ENCODE results near the gene LEP.

LEP gene

DNA sequence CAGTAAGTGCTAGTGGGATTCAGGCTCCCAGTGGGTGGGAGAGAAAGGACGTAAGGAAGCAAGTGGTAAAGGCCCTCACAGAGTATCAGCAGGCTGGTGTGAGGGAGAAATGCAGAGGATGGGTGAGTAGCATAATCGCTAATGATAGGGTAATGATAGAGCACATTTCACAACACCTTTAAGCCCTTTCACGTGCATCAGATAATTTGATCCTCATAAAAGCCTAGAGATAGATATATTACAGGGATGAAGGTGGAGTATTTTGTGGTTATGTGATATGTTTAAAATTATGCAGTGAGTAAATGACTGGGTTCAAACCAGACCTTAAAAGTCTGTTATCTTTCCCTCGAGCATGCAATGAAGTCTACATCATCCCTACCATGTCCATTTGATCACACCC lies 10.3 kb downstream of the LEP start:
- no peak for DNase-seq

GRCh38 chr7:128253701-128254100 lies 12.6 kb downstream of the LEP start:
- no peak for DNase-seq

- DNase-seq, result no peak
These were observed 13.4 kb downstream of the LEP start for GRCh38 chr7:128254470-128254869.

DNA sequence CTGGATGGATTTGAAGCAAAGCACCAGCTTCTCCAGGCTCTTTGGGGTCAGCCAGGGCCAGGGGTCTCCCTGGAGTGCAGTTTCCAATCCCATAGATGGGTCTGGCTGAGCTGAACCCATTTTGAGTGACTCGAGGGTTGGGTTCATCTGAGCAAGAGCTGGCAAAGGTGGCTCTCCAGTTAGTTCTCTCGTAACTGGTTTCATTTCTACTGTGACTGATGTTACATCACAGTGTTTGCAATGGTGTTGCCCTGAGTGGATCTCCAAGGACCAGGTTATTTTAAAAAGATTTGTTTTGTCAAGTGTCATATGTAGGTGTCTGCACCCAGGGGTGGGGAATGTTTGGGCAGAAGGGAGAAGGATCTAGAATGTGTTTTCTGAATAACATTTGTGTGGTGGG lies 14.2 kb downstream of the LEP start:
- no peak for DNase-seq

DNA sequence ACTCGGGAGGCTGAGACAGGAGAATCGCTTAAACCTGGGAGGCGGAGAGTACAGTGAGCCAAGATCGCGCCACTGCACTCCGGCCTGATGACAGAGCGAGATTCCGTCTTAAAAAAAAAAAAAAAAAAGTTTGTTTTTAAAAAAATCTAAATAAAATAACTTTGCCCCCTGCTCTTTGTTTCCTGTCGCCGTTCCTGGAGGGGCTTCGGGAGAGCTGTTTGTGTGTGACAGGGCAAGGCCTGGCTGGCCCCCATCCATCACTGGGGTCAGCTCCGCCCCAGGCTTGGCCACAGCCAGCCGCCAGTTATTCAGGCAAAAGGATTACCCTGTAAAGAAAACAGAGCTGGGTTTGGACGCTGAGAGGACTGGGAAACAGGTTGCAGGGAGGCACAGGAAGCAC lies 16.4 kb downstream of the LEP start:
- DNase-seq, result no peak

GRCh38 chr7:128259131-128260061 lies 18.3 kb downstream of the LEP start:
- DNase-seq, result no peak

DNA sequence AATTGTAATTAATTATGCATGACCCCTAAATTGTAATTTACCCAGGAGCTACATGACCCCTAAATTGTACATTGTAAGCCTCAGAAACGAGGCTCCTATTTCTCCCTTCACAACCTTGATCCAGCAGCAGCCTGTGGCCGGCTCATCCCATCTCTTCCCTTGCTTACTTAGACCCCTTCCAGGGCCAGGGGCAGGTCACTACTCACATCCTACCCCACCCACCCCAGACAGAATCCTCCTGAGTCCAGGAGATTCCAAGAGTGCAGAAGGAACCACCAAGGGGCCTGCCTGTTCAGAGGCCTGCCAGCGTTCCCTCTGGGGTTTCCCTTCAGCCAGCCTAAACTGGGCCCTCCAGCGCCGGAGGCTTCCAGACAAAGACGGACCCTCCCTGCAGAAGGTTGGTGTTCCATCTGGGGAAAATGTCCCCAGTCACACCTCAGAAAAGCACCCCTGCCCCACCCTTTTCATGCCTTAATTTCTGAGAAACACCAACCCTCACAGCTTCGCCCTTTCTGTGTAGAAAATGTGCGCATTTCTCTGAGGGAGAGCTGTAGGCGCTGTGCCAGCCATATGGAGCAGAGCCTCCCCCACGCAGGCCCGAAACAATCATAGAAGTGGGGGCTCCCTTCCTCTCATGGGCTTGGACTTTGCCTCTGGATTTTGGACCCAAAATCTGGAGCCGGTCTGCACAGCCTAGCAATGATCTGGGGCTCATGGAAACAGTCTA lies 19.2 kb downstream of the LEP start:
- DNase-seq, result no peak

GRCh38 chr7:128262273-128263028 lies 21.4 kb downstream of the LEP start:
- DNase-seq, result no peak

GRCh38 chr7:128263420-128263819 lies 22.3 kb downstream of the LEP start:
- no peak for DNase-seq

DNA sequence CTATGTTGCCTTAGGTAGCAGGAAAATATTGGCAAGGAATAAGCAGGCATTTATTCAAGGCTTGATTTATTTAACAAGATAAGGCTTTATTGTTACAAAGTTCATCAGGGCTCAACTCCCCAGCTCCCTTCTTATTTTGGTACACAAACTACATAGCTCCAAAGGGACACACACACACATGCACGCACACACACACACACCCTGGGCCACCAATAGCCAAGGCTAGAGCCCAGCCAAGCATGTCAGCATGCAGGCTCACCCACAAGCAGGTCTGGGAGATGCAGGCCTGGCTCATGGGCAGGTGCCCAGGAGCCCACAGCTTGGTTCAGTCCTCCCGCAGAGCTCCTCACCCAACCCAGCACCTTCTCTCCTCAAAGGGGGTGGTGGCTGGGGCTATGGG lies 23.4 kb downstream of the LEP start:
- no peak for DNase-seq

GRCh38 chr7:128265156-128265905 lies 24.3 kb downstream of the LEP start:
- no peak for DNase-seq

DNA sequence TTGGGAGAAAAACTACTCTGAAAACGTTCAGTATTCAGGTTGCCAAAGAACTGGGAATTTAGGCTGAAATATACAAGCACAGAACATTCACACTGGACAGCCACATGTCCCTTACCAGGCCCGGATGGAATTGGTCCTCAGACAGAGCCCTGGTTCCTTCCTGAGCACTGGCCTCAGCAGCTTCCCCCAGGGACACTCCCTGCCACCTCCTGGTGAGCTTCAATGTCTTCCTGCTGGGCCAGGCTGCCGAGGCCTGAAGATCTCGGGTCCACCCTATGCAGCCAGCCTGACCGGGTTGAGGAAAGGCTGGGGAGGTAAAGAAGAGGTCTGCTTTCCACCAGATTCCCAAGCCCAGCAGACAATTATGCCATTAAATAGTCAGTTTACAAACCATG lies 24.8 kb downstream of the LEP start:
- no peak for DNase-seq

- DNase-seq, result no peak
These were observed 25.4 kb downstream of the LEP start for GRCh38 chr7:128266529-128266882.

GRCh38 chr7:128266883-128267594 lies 26.0 kb downstream of the LEP start:
- DNase-seq, result no peak

DNA sequence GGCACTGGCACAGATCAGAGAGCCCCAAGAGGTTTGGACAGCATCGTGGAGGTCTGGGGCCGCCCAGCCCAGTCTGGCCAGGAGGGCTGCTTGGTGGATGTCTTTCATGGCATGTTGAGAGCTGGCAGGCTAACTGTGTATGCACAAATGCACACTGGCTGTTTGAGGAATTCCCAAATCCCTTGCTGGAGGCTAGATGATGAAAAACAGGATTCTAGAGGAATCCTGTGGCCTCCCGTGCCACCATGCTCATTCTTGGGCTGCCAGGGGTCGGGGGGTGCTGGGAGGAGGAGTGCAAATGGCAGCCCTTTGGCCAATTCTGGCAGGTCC lies 26.5 kb downstream of the LEP start:
- DNase-seq, result no peak

- DNase-seq, result no peak
These were observed 27.2 kb downstream of the LEP start for GRCh38 chr7:128268233-128268632.

- DNase-seq, result no peak
These were observed 29.8 kb downstream of the LEP start for GRCh38 chr7:128270826-128271272.

DNA sequence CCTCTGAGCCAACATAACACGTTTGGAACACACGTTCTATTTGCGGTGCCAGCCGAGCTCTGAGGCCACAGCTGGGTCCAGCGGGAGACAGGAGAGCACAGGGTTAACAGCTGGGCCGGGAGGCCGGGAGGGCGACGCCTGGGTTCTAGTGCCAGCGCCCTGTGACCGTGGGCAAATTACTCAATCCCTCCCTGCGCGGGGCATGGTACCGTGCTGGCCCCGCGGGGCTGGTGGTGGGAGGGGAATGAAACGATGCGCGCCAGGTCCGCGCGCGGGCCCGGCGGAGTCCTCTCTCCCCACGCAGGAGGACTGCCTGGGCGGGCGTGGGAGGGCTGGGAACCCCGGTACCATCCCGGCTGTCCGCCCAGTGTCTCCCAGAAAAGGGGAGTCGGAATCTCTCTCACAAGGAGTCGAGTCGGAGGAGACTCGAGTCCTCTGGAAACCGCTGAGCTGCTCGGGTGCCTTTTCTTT lies 30.4 kb downstream of the LEP start:
- no peak for DNase-seq

DNA sequence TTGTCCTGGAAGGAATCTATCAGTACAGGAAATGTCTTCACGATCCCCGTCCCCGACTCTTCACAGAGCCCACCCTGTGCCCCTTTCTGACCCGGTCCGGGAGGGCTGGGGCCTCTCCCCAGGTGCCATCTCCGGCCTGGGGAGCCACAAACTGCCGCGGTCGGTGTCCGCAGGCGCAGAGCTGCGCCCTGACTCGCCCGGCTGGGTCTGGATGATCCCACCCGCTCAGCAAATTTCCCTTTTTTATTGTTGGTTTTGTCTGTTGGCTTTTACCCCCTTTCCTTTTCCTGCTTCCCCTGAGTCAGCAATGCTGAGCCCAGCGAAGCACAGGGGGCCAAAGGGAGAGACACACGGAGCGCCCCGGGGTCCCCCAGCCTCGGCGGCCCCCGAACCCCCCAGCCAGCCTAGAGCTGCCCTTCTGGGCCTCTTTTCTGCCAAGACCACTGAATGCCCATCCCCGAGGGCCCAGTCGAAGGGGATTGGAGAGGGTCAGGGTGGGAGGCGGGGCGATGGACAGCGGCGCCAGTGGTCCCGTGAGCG lies 30.9 kb downstream of the LEP start:
- DNase-seq, result no peak

GRCh38 chr7:128274246-128274883 lies 33.3 kb downstream of the LEP start:
- no peak for DNase-seq

DNA sequence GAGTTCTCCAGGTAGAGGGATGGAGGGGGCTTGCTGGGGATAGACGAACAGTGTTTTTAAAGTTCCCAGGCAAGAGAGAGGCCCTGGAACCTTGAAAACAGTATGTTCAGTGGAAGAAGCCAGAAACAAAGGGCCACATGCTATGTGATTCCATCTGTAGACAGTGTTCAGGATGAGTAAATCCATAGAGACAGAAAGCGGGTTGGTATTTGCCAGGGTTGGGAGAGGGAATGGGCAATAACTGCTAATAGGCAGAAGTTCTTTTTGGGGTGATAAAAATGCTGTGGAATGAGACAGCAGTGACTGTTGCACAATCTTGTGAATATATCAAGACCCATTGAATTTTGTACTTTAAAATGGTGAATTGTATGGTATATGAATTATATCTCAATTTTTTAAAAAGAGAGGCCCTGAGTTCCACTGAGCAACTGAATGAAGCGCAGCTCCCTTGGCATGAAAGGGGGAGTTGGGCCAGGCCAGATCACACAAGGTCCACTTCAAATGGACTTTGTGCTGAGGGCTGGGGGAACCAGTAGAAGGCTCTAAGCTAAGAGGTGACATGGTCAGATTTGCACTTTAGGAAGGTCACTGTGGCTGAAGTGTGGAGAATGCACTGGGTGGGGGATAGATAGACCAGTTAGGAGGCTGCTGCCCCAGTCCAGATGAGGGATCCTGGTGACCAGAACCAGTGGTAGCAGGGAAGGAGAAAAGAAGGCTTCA lies 34.0 kb downstream of the LEP start:
- DNase-seq, result no peak
